ENCODE results near the gene ADTRP. TPM values are rescaled to one million over a fixed set of nuclear protein-coding genes. Genes with fewer than 3 reads are reported as not detected.

Gene ADTRP
- total RNA-seq, 1 experiment from 2014 or later: 2.1 TPM

DNA sequence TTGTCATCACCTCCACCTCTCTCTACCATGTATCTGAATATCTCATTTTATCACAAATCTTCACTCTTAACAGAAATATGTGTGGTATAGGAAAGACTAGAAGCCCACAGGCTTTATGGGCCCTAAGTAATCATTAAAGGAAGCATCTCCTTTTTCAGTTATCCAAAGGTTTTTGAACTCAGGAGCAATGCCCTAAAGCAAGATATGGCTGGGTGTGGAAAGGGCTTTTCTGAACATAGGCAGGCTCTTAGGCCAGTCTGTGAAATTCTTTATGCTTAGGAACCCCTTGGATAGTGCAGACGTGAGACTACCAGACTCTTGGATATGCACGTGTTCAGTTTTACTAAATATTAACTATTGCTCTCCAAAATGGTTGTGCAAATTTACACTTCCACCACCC is 99.5 kb downstream of the ADTRP start:
- DNase-seq: no peak

DNA sequence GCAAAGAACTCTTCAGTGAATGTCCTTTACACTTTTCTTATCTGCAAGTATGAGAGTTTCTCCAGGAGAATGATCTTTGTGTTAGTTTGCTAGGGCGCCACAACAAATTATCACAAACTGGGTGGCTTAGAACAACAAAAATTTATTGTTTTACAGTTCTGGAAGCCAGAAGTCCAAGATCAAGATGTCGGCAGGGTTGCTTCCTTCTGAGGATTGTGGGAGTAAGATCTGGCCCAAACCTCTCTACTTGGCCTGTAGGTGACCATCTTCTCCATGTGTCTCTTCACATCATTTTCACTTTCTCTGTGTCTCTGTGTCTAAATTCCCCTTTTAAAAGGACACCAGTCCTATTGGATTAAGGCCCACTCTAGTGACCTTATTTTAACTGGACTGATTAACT is 103.0 kb downstream of the ADTRP start:
- H3K9me3 ChIP-seq: peaks cover 13% of the 10 kb centered on the region
- DNase-seq: no peak
- H3K4me3 ChIP-seq: no peak overlapping the region
- H3K36me3 ChIP-seq: no peaks in the 10 kb centered on the region
- H3K27me3 ChIP-seq: no peaks in the 10 kb centered on the region

More for the DNA sequence above, 99.5 kb downstream of the ADTRP start:
- Histone ChIP-seq H3K9me3 (peaks cover 21% of the 10 kb centered on the region), H3K4me3 (no peak overlapping the region), H3K36me3 (no peaks in the 10 kb centered on the region), H3K27me3 (no peaks in the 10 kb centered on the region)

DNA sequence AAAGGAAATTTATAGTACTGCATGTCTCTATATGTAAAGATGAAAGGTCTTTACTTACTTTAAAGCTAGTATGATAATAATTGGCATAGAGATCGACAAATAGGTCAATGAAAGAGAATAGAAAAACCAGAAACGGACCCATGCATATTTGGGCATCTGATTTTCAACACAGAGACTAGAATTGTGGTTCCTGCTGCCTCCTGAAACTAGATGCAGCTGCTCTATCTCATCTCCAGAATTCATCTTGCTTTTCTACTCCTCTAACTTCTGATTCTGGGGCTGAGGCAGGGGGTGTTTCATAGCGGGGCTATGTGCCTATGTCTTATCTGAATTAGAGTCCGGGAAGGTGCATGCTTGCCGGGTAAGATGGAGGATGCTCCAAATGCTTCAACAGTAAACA is 105.9 kb downstream of the ADTRP start:
- Histone ChIP-seq H3K9me3 (no peaks in the 10 kb centered on the region), H3K36me3 (no peaks in the 10 kb centered on the region), H3K27me3 (no peaks in the 10 kb centered on the region), H3K4me3 (no peak overlapping the region)
- no peak for DNase-seq

DNA sequence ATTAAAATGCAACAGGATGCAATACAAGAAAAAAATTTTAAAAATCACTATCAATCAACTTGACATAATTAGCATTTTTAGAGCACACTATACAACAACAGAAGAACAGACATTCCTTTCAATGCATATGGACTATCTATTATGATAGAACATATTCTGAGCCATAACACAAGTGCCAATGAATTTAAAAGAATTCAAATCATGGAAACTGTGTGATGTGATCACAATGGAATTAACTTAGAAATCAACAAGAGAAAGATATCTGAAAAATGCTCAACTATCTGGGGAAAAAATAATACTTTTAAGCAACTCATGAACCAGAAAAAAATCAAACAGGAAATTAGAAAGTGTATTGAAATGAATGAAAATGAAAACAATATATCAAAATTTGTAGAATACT is 106.3 kb downstream of the ADTRP start:
- no peaks in the 10 kb centered on the region for H3K36me3 ChIP-seq
- no peak for DNase-seq
- H3K27me3 ChIP-seq: no peaks in the 10 kb centered on the region
- H3K9me3 ChIP-seq: no peaks in the 10 kb centered on the region
- no peak overlapping the region for H3K4me3 ChIP-seq

DNA sequence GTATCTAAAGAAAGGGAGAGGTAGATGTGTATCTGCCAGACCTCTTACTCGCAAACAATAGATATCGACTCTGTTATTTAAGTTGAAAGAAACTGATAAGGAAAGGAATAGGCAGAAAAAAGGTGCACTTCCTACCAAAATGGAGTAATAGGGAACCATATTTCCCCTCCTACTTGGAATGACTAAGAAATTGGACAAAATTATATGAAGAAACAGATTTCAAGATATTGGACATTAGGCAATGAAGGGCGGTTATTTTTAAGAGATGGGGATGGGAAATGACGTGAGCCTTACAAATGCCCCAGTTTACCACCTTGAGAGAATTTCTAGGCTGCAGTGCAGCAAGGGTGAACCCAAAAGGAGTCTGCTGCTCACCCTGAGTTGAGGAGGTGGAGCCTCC is 108.9 kb downstream of the ADTRP start:
- DNase-seq: no peak
- H3K4me3 ChIP-seq: no peak overlapping the region
- no peaks in the 10 kb centered on the region for H3K9me3 ChIP-seq
- no peaks in the 10 kb centered on the region for H3K36me3 ChIP-seq
- H3K27me3 ChIP-seq: no peaks in the 10 kb centered on the region

DNA sequence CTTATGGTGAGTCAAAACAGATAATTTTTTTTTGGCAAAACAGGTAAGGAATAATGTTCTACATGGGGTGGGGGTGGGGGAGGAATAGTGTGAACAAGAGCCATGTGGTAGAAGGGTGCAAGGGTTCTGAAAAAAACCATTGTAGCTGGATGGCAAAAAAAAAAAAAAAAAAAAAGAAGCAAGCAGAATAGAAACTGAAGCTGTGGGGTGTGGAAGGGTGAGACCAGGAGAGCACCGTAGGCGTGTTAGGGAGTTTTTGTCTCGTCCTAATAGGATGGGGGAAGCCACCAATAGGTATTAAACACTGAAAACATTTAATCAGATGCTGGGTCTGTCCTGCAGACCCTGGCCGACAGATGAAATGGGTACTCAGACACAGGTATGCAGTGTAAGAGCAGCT is 110.1 kb downstream of the ADTRP start:
- no peaks in the 10 kb centered on the region; the same call in 1 of the 2 replicates for H3K9me3 ChIP-seq
- no peak for DNase-seq
- H3K36me3 ChIP-seq: no peaks in the 10 kb centered on the region
- no peak overlapping the region for H3K4me3 ChIP-seq
- H3K27me3 ChIP-seq: no peaks in the 10 kb centered on the region

DNA sequence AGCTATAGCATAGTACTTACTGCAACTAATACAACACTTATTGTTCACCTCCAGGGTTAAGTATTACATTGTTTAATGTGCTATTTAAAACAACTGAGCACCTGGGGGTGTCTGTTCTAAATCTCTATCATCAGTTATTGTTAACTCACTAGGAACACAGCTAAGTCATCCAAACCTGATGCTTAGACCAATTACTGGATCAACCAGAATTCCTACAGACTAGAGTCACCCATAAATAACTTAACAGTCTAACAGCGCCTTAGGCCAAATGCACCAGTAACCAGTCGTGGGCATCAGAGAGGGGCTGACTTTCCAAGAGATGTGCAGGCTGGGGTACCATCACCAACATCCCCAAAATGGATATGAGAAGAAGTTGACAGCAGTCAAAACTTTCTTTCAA is 110.7 kb downstream of the ADTRP start:
- Histone ChIP-seq H3K9me3 (peaks cover 5% of the 10 kb centered on the region), H3K4me3 (no peak overlapping the region), H3K27me3 (no peaks in the 10 kb centered on the region), H3K36me3 (no peaks in the 10 kb centered on the region; the same call in 1 of the 2 replicates)
- DNase-seq: no peak

DNA sequence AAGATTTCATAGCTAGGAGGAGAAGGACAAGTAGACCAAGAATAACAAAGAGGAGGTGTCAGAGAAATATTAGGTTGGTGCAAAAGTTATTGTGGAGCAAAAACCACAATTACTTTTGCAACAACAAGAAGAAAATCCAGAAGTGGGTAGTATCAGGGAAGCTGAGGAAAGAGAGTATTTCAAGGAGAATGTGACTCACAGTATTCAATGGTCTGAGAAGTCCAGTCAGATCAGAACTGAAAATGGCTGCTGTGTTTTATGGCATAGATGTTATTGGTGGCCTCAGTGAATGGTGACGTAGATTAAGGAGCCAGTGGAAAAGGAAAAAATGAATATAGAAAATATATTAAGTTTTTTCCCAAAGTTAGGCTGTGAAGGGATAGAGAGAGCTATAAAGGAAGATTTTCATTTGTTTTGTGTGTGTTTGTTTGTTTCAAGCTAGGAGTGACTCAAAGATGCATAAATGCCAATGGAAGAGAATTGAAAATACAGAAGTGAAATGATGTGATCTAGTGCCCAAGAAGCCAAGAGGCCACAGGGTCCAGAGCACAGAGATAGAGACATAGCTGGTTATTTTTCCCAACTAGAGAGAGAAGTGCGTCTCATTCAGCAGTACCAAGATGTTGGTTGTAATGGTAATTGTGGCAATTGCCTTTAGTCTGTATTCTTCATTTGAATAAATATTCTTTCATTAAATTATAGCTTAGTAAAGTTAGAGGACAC is 112.8 kb downstream of the ADTRP start:
- DNase-seq: no peak
- H3K27me3 ChIP-seq: no peaks in the 10 kb centered on the region
- no peak overlapping the region for H3K4me3 ChIP-seq
- peaks cover 7% of the 10 kb centered on the region for H3K9me3 ChIP-seq
- H3K36me3 ChIP-seq: no peaks in the 10 kb centered on the region; the same call in 1 of the 2 replicates

Other genes with a start within 250 kb of the ADTRP start
- gene TMEM170B, start 241.1 kb downstream of the ADTRP start, total RNA-seq (2014; rRNA removed; shearing (Covaris generic); ENCODE audit: low replicate concordance): 3.9 and 6.9 TPM in 2 replicates
- 3.1 and 3.8 TPM in 2 replicates for gene HIVEP1, start 233.5 kb upstream of the ADTRP start, total RNA-seq (2014; rRNA removed; shearing (Covaris generic); ENCODE audit: low replicate concordance)